HCT116 (cell line): ENCODE data around the gene COPG2. TPM values are rescaled to one million over a fixed set of nuclear protein-coding genes. Genes with fewer than 3 reads are reported as not detected.

Source experiments
- ATAC-seq: fragments of 200-7000 bp; cut with Tn5 transposase; 2 replicates; pipeline ENCODE4 v1.9.1; 2020; ENCODE audit warnings: mild to moderate bottlenecking, moderate library complexity
- BruUV-seq: library from RNA; stranded (reverse); fragments of 400-500 nt; replicated peaks from 2 replicates; lab custom pipeline; 2021; lab: Mats Ljungman, UMichigan
- CTCF ChIA-PET: fragments of 300-600 bp; sonication (Branson Sonifier 250); formaldehyde crosslinking; loops from one replicate; lab custom pipeline; 2021; ENCODE audit warnings: antibody characterized with exemption; lab: Charles Lee
- POLR2A ChIA-PET: fragments of 300-600, 350-600 bp; sonication (Branson Sonifier 250); formaldehyde crosslinking; loops from one replicate; lab custom pipeline; 2021; ENCODE audit warnings: antibody characterized with exemption; lab: Charles Lee
- RAD21 ChIA-PET, 2 experiments: fragments of 300-600 bp; sonication (Branson Sonifier 250); formaldehyde crosslinking; loops; one replicate each; lab custom pipeline; 2023; ENCODE audit warnings: low total read pairs in 2 of 2; ENCODE audit not compliant: uncharacterized antibody in 2 of 2, unreplicated experiment in 2 of 2, low non-redundant PET in 1 of 2; lab: Charles Lee
- DNase-seq: peaks from one replicate; pipeline ENCODE4 v3.0.0-alpha.2; 2010; ENCODE audit warnings: low read depth, low spot score
- H2AFZ ChIP-seq: fragments of 200-600 bp; shearing (Covaris generic), sonication (generic); 2 replicates; pipeline ENCODE4 v1.6.1; 2017; ENCODE audit warnings: low read depth, mixed run types, mixed read lengths, antibody characterized with exemption, low read length; ENCODE audit not compliant: poor library complexity, severe bottlenecking
- H3K27ac ChIP-seq: 2 replicates; pipeline ENCODE4 v1.5.1; 2012; ENCODE audit warnings: low read depth, low read length
- H3K27me3 ChIP-seq: fragments of 200-600 bp; sonication (generic); 2 replicates; pipeline ENCODE4 v1.6.1; 2016; ENCODE audit warnings: mixed run types, low read length, mixed read lengths; ENCODE audit not compliant: insufficient read depth
- H3K36me3 ChIP-seq, 2 experiments: fragments of 200-500 bp in 1 of 2; fragments of 200-600 bp in 1 of 2; sonication (Bioruptor generic) in 1 of 2; sonication (generic) in 1 of 2; 2 replicates each; pipeline versions ENCODE4 v1.5.1 to v1.6.1; 2014 to 2016; ENCODE audit warnings: low read length in 2 of 2, inconsistent platforms in 1 of 2, mixed read lengths in 1 of 2, mixed run types in 1 of 2; ENCODE audit not compliant: insufficient read depth in 2 of 2, control insufficient read depth in 1 of 2
- H3K4me1 ChIP-seq, 2 experiments: fragments of 200-600 bp in 1 of 2; sonication (generic) in 1 of 2; 2 replicates each; pipeline versions ENCODE4 v1.5.1 to v1.6.1; 2012 to 2017; ENCODE audit warnings: low read length in 2 of 2, inconsistent platforms in 1 of 2, mild to moderate bottlenecking in 1 of 2, mixed read lengths in 1 of 2, mixed run types in 1 of 2, moderate library complexity in 1 of 2; ENCODE audit not compliant: insufficient read depth in 2 of 2, control insufficient read depth in 1 of 2
- H3K4me2 ChIP-seq: fragments of 200-600 bp; sonication (generic); 2 replicates; pipeline ENCODE4 v1.6.1; 2017; ENCODE audit warnings: mixed run types, low read length, mixed read lengths
- H3K4me3 ChIP-seq, 2 experiments: fragments of 200-600 bp in 1 of 2; sonication (generic) in 1 of 2; replicated peaks in 1 of 2; 2 replicates each; pipeline ENCODE4 v1.5.1; 2011 to 2016; ENCODE audit warnings: low read length in 2 of 2, control low read depth in 1 of 2, low read depth in 1 of 2, mild to moderate bottlenecking in 1 of 2, mixed read lengths in 1 of 2, mixed run types in 1 of 2
- H3K79me2 ChIP-seq: fragments of 200-600 bp; sonication (generic); 2 replicates; pipeline ENCODE4 v1.6.1; 2017; ENCODE audit warnings: mild to moderate bottlenecking, mixed run types, low read length, moderate library complexity, mixed read lengths; ENCODE audit not compliant: insufficient read depth
- H3K9ac ChIP-seq: fragments of 200-600 bp; sonication (generic); 2 replicates; pipeline ENCODE4 v1.6.1; 2016; ENCODE audit warnings: low read length, mixed read lengths
- H3K9me2 ChIP-seq: fragments of 200-600 bp; sonication (generic), shearing (Covaris generic); 2 replicates; pipeline ENCODE4 v1.6.1; 2017; ENCODE audit warnings: mixed run types, mild to moderate bottlenecking, moderate library complexity; ENCODE audit not compliant: insufficient read depth
- H3K9me3 ChIP-seq, 2 experiments: fragments of 200-500 bp in 1 of 2; fragments of 200-600 bp in 1 of 2; sonication (Bioruptor generic) in 1 of 2; sonication (generic) in 1 of 2; 2 replicates each; pipeline ENCODE4 v1.6.1; 2014 to 2017; ENCODE audit warnings: low read length in 2 of 2, mixed read lengths in 2 of 2, inconsistent platforms in 1 of 2, low read depth in 1 of 2, mild to moderate bottlenecking in 1 of 2, mixed run types in 1 of 2, moderate library complexity in 1 of 2; ENCODE audit not compliant: control insufficient read depth in 1 of 2, insufficient read depth in 1 of 2
- H4K20me1 ChIP-seq: fragments of 200-600 bp; sonication (generic), shearing (Covaris generic); 2 replicates; pipeline ENCODE4 v1.6.1; 2017; ENCODE audit warnings: mixed run types, mild to moderate bottlenecking, moderate library complexity; ENCODE audit not compliant: insufficient read depth
- CBX3 ChIP-seq: IDR thresholded peaks from 2 replicates; pipeline ENCODE4 v1.6.1; 2012; ENCODE audit warnings: low read depth
- CEBPB ChIP-seq: IDR thresholded peaks from 2 replicates; pipeline ENCODE4 v1.6.1; 2012; ENCODE audit warnings: low read depth
- CTCF ChIP-seq, 3 experiments: fragments of 200-600 bp in 1 of 3; sonication (generic) in 1 of 3; IDR thresholded peaks in 2 of 3; conservative IDR thresholded peaks in 1 of 3; 2 replicates each; pipeline ENCODE4 v1.5.1; 2012 to 2017; ENCODE audit warnings: low read depth in 2 of 3, low read length in 2 of 3, antibody characterized with exemption in 1 of 3, borderline replicate concordance in 1 of 3, control low read depth in 1 of 3, mild to moderate bottlenecking in 1 of 3, mixed read lengths in 1 of 3, mixed run types in 1 of 3, moderate library complexity in 1 of 3; ENCODE audit not compliant: insufficient read depth in 1 of 3
- ELF1 ChIP-seq: IDR thresholded peaks from 2 replicates; pipeline ENCODE4 v1.6.1; 2012; ENCODE audit warnings: low read depth, borderline replicate concordance
- EZH2 ChIP-seq: fragments of 200-600 bp; sonication (generic); IDR thresholded peaks from 2 replicates; pipeline ENCODE4 v1.6.1; 2017; ENCODE audit warnings: antibody characterized with exemption, mixed run types
- EZH2phosphoT487 ChIP-seq: fragments of 200-600 bp; IDR thresholded peaks from 2 replicates; pipeline ENCODE4 v1.6.1; 2018; ENCODE audit warnings: antibody characterized with exemption, borderline replicate concordance
- FOSL1 ChIP-seq: IDR thresholded peaks from 2 replicates; pipeline ENCODE4 v1.6.1; 2012; ENCODE audit warnings: low read depth
- POLR2AphosphoS5 ChIP-seq: IDR thresholded peaks from 2 replicates; pipeline ENCODE4 v1.6.1; 2011; ENCODE audit warnings: mild to moderate bottlenecking, low read depth, low read length, moderate library complexity
- RAD21 ChIP-seq: IDR thresholded peaks from 2 replicates; pipeline ENCODE4 v1.6.1; 2012; ENCODE audit warnings: low read depth, mild to moderate bottlenecking
- SRF ChIP-seq: IDR thresholded peaks from 2 replicates; pipeline ENCODE4 v1.6.1; 2012; ENCODE audit warnings: low read depth
- TCF7L2 ChIP-seq: IDR thresholded peaks from 2 replicates; pipeline ENCODE4 v1.7.0; 2011; ENCODE audit warnings: borderline replicate concordance, inconsistent platforms; ENCODE audit not compliant: insufficient read depth, insufficient read length; ENCODE audit errors: extremely low read depth
- ZBTB33 ChIP-seq: IDR thresholded peaks from 2 replicates; pipeline ENCODE4 v1.6.1; 2011; ENCODE audit warnings: mild to moderate bottlenecking, low read length, moderate library complexity; ENCODE audit not compliant: insufficient replicate concordance; ENCODE audit errors: extremely low read depth
- ZNF274 ChIP-seq: fragments of 200-500 bp; sonication (Bioruptor generic); IDR thresholded peaks from 2 replicates; pipeline ENCODE4 v1.6.1; 2014; ENCODE audit warnings: mild to moderate bottlenecking, low read depth, low read length, inconsistent platforms
- intact Hi-C: fragments of 100-400 bp; cut with micrococcal nuclease; formaldehyde crosslinking; loops from 2 replicates; pipeline ENCODE4 v1.10.0; 2022
- total RNA-seq: library from RNA; stranded (reverse); gene quantifications from one replicate; pipeline ENCODE4 v1.2.1, GENCODE V29; 2021; ENCODE audit not compliant: unreplicated experiment

Gene COPG2
- total RNA-seq, 1 experiment from 2014 or later = 31.0 TPM

GRCh38 chr7:130560972-130561371 lies 107.6 kb downstream of the COPG2 start:
- no peaks in the 10 kb centered on the region for H4K20me1 ChIP-seq
- H3K4me2 ChIP-seq = no peak overlapping the region
- no peaks in the 10 kb centered on the region for H3K36me3 ChIP-seq
- TF ChIP-seq RAD21 = peak; percentile 87
- TF ChIP-seq EZH2 = no peak
- TF ChIP-seq CEBPB = 0 out of 2 replicates have a peak, but pooled peaks have one; percentile 8
- peak; percentile 55; the same call in 1 of the 2 replicates for TF ChIP-seq CBX3
- TF ChIP-seq CTCF (IDR thresholded peaks at IDR 0.05 in 2 of 3, conservative IDR thresholded peaks at IDR 0.05 in 1 of 3; ENCODE audit: borderline replicate concordance in 1 of 3, insufficient read depth in 1 of 3, low read depth in 2 of 3, low read length in 2 of 3) = peak; percentile 41 to 68 (median 54); a peak in 4 of 6 replicates
- ATAC-seq (peak; percentile 83), DNase-seq (peak; percentile 26)
- no peaks in the 10 kb centered on the region; the same call in 1 of the 2 replicates for H3K9me2 ChIP-seq
- H3K4me3 ChIP-seq = no peak overlapping the region
- no peaks in the 10 kb centered on the region for H3K9me3 ChIP-seq
- intact Hi-C loops = loop anchor here (1.0 kb wide), 2 partner anchors 319 to 489 kb away; no protein-coding TSS in a partner anchor
- BruUV-seq = no TSS peak
- H2AFZ ChIP-seq = no peak overlapping the region
- H3K4me1 ChIP-seq = no peaks in the 10 kb centered on the region
- CTCF ChIA-PET = no interaction called here
- H3K79me2 ChIP-seq = no peaks in the 10 kb centered on the region
- H3K27ac ChIP-seq = no peak overlapping the region
- H3K9ac ChIP-seq = no peak overlapping the region
- RAD21 ChIA-PET = no interaction called here
- POLR2A ChIA-PET = no interaction called here
- no peaks in the 10 kb centered on the region for H3K27me3 ChIP-seq

GRCh38 chr7:130559184-130559583 lies 109.4 kb downstream of the COPG2 start:
- H3K4me2 ChIP-seq = no peak overlapping the region
- POLR2A ChIA-PET = no interaction called here
- DNase-seq = no peak
- H3K79me2 ChIP-seq = no peaks in the 10 kb centered on the region
- H3K4me3 ChIP-seq = no peak overlapping the region
- BruUV-seq = no TSS peak
- no peak overlapping the region for H3K27ac ChIP-seq
- no peak for ATAC-seq
- no peaks in the 10 kb centered on the region for H3K4me1 ChIP-seq
- H3K9me2 ChIP-seq = no peaks in the 10 kb centered on the region; the same call in 1 of the 2 replicates
- H2AFZ ChIP-seq = no peak overlapping the region
- no peaks in the 10 kb centered on the region for H3K9me3 ChIP-seq
- H4K20me1 ChIP-seq = no peaks in the 10 kb centered on the region
- CTCF ChIA-PET = no interaction called here
- intact Hi-C loops = no loop called here
- H3K27me3 ChIP-seq = no peaks in the 10 kb centered on the region
- RAD21 ChIA-PET = no interaction called here
- H3K36me3 ChIP-seq = no peaks in the 10 kb centered on the region
- no peak overlapping the region for H3K9ac ChIP-seq
- no peak for TF ChIP-seq EZH2phosphoT487
- TF ChIP-seq ZBTB33 = no peak
- no peak for TF ChIP-seq ELF1
- TF ChIP-seq ZNF274 = no peak
- TF ChIP-seq CTCF (IDR thresholded peaks at IDR 0.05 in 2 of 3, conservative IDR thresholded peaks at IDR 0.05 in 1 of 3; ENCODE audit: borderline replicate concordance in 1 of 3, insufficient read depth in 1 of 3, low read depth in 2 of 3, low read length in 2 of 3) = no peak
- TF ChIP-seq TCF7L2 = no peak
- TF ChIP-seq SRF = no peak
- TF ChIP-seq POLR2AphosphoS5 = no peak
- no peak for TF ChIP-seq CEBPB
- no peak for TF ChIP-seq FOSL1
- TF ChIP-seq RAD21 = no peak
